ENCODE measurements around the gene BTNL2.
"Not testable (repeated sequence)": the region's sequence is repeated elsewhere in the genome, so short reads cannot be mapped to it uniquely, and the experiment has no call there.

The BTNL2 gene

GRCh38 chr6:32359225-32359624 is 47.8 kb downstream of the BTNL2 start:
- DNase-seq: not testable (repeated sequence)

DNA sequence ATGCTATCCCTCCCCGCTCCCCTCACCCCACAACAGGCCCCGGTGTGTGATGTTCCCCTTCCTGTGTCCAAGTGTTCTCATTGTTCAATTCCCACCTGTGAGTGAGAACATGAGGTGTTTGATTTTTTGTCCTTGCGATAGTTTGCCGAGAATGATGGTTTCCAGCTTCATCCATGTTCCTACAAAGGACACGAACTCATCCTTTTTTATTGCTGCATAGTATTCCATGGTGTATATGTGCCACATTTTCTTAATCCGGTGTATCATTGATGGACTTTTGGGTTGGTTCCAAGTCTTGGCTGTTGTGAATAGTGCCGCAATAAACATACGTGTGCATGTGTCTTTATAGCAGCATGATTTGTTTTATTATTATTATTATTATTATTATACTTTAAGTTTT is 48.4 kb downstream of the BTNL2 start:
- not testable (repeated sequence) for DNase-seq

- no peak for DNase-seq
These were observed 52.0 kb downstream of the BTNL2 start for GRCh38 chr6:32355018-32355417.

GRCh38 chr6:32353348-32353747 is 53.6 kb downstream of the BTNL2 start:
- no peak for DNase-seq
